Osteocyte (in vitro differentiated cells): ENCODE data around the gene KIF20B. TPM values are rescaled to one million over a fixed set of nuclear protein-coding genes. Genes with fewer than 3 reads are reported as not detected.

Experiments used
- DNase-seq: peaks from one replicate; pipeline ENCODE4 v3.0.0; 2021; ENCODE audit warnings: mixed read lengths; ENCODE audit not compliant: unreplicated experiment; ENCODE audit errors: extremely low spot score
- H3K27ac Mint-ChIP-seq: one replicate; pipeline ENCODE4 v1.8.0; 2021; ENCODE audit warnings: mild to moderate bottlenecking, mixed read lengths; ENCODE audit not compliant: unreplicated experiment
- H3K27me3 Mint-ChIP-seq: one replicate; pipeline ENCODE4 v1.8.0; 2021; ENCODE audit warnings: mixed read lengths; ENCODE audit not compliant: unreplicated experiment
- H3K36me3 Mint-ChIP-seq: one replicate; pipeline ENCODE4 v1.8.0; 2021; ENCODE audit warnings: mixed read lengths; ENCODE audit not compliant: unreplicated experiment
- H3K4me1 Mint-ChIP-seq: one replicate; pipeline ENCODE4 v1.8.0; 2021; ENCODE audit warnings: mixed read lengths; ENCODE audit not compliant: unreplicated experiment
- H3K4me3 Mint-ChIP-seq: one replicate; pipeline ENCODE4 v1.8.0; 2021; ENCODE audit warnings: mild to moderate bottlenecking, moderate library complexity, mixed read lengths; ENCODE audit not compliant: unreplicated experiment
- H3K9me3 Mint-ChIP-seq: one replicate; pipeline ENCODE4 v1.8.0; 2021; ENCODE audit warnings: mixed read lengths; ENCODE audit not compliant: unreplicated experiment
- total RNA-seq: library from RNA; stranded (reverse); gene quantifications from 2 replicates; pipeline ENCODE4 v1.2.1, GENCODE V29; 2021
- TF ChIP-seq, protein P1 (sequence below): fragments of 200-600 bp; sonication (generic); IDR thresholded peaks from 2 replicates; pipeline ENCODE4 v1.5.0; 2021; ENCODE audit warnings: antibody characterized with exemption, mild to moderate bottlenecking, moderate library complexity

Gene KIF20B
- total RNA-seq, 1 donor from 2014 or later: 9.9 TPM

DNA sequence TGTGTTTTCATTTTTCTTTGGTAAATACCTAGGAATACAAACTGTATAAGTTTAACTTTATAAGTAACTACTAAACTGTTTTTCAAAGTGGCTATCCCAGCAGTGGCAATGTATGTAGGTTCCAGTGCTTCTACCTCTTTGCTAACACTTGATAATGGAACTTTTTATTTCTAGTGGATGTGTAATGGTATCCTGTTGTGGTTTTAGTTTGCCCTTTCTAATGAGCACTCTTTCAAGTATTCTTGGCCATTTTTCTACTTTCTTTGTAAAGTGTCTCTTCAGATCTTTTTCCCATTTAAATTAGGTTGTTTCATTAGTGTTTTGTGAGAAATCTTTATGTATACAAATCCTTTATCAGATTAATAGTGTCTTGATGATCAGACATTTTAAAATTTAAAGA is 4.6 kb downstream of the KIF20B start:
- Mint-ChIP-seq H3K4me3 (no peak overlapping the region), H3K9me3 (no peaks in the 10 kb centered on the region), H3K27me3 (no peaks in the 10 kb centered on the region), H3K36me3 (no peaks in the 10 kb centered on the region), H3K27ac (peak overlapping the region; percentile 72), H3K4me1 (peaks cover 67% of the 10 kb centered on the region)
- DNase-seq: no peak
- TF ChIP-seq, protein P1, sequence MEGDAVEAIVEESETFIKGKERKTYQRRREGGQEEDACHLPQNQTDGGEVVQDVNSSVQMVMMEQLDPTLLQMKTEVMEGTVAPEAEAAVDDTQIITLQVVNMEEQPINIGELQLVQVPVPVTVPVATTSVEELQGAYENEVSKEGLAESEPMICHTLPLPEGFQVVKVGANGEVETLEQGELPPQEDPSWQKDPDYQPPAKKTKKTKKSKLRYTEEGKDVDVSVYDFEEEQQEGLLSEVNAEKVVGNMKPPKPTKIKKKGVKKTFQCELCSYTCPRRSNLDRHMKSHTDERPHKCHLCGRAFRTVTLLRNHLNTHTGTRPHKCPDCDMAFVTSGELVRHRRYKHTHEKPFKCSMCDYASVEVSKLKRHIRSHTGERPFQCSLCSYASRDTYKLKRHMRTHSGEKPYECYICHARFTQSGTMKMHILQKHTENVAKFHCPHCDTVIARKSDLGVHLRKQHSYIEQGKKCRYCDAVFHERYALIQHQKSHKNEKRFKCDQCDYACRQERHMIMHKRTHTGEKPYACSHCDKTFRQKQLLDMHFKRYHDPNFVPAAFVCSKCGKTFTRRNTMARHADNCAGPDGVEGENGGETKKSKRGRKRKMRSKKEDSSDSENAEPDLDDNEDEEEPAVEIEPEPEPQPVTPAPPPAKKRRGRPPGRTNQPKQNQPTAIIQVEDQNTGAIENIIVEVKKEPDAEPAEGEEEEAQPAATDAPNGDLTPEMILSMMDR: no peak

DNA sequence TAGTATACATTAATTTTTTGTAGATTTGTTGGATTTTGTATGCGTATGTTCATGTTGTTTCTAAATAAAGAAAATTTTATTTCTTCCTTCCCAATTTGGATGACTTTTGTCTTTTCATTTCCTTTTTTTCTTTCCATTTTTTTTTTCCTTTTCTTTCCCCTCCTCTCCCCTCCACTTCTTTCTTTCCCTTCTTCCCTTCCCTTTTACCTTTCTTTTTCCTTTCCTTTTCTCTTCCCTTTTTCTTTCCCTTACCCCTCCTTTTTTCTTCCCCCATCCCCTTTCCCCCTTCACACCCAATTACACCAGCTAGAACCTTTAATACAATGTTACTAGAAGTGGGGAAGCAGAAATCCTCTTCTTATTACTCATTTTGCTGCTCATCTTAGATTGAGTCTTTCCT is 6.0 kb downstream of the KIF20B start:
- no peaks in the 10 kb centered on the region for H3K9me3 Mint-ChIP-seq
- no peak for DNase-seq
- H3K4me1 Mint-ChIP-seq: peaks cover 59% of the 10 kb centered on the region
- no peak overlapping the region for H3K4me3 Mint-ChIP-seq
- no peak overlapping the region for H3K27ac Mint-ChIP-seq
- H3K36me3 Mint-ChIP-seq: no peaks in the 10 kb centered on the region
- TF ChIP-seq, protein P1: no peak
- no peaks in the 10 kb centered on the region for H3K27me3 Mint-ChIP-seq

DNA sequence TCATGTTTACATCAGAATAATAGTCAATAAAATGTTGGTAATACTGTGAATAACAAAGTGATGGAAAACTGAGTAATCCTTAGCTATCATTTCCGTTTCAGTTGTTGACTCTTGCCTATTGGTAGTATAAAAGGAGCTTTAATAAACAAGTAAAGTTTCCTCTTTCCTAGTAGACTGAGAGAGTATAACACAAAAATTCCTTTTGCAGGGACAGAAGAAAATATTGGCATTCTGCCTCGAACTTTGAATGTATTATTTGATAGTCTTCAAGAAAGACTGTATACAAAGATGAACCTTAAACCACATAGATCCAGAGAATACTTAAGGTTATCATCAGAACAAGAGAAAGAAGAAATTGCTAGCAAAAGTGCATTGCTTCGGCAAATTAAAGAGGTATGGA is 9.4 kb downstream of the KIF20B start:
- Mint-ChIP-seq H3K4me1 (peaks cover 41% of the 10 kb centered on the region), H3K4me3 (no peak overlapping the region), H3K9me3 (no peaks in the 10 kb centered on the region), H3K36me3 (no peaks in the 10 kb centered on the region), H3K27me3 (no peaks in the 10 kb centered on the region), H3K27ac (peak overlapping the region; percentile 77)
- TF ChIP-seq, protein P1: no peak
- no peak for DNase-seq

DNA sequence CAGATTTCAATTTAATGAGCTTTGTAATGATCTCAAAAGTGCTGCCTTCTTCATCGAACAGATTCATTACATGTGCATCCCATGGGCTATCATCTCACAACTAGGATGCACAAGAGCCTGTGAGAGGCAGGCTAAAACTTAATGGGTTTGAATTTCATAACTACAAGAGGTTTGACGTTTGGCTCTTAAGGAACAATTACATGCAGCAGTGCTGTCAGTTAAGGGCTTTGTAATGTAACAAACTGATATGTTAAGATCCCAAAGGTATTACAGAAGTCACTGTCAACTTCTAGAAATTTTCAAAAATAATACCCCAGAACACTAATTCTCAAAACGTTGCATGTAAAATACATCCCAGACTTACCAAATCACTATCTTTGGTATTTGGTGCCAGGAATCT is 33.2 kb downstream of the KIF20B start:
- Mint-ChIP-seq H3K4me1 (peaks cover 2% of the 10 kb centered on the region), H3K27me3 (no peaks in the 10 kb centered on the region), H3K4me3 (no peak overlapping the region), H3K9me3 (no peaks in the 10 kb centered on the region), H3K27ac (no peak overlapping the region), H3K36me3 (peaks cover 7% of the 10 kb centered on the region)
- TF ChIP-seq, protein P1: no peak
- no peak for DNase-seq

- Mint-ChIP-seq H3K36me3 (peaks cover 7% of the 10 kb centered on the region), H3K9me3 (no peaks in the 10 kb centered on the region), H3K4me3 (no peak overlapping the region), H3K27ac (no peak overlapping the region), H3K4me1 (peaks cover 2% of the 10 kb centered on the region), H3K27me3 (no peaks in the 10 kb centered on the region)
- DNase-seq: no peak
- TF ChIP-seq, protein P1: no peak
These were observed 37.3 kb downstream of the KIF20B start for GRCh38 chr10:89738551-89739209.
